Embryonic facial prominence (tissue), 1 donor: Measurements from ENCODE around the gene SEPTIN3.

Experiments
- DNase-seq: peaks from one replicate; pipeline ENCODE4 v3.0.0-alpha.2; 2016; ENCODE audit errors: extremely low spot score

SEPTIN3 gene

GRCh38 chr22:41969110-41969646 is at the start of gene SEPTIN3:
Gene SEPTIN3, plus strand, starts transcription at chr22:41969443. Its CDS starts 2,050 bp downstream, at chr22:41971493.
- DNase-seq = no peak

GRCh38 chr22:41920271-41920976 is 48.8 kb upstream of the SEPTIN3 start:
- no peak for DNase-seq

GRCh38 chr22:41922328-41922727 is 46.9 kb upstream of the SEPTIN3 start:
- no peak for DNase-seq

- DNase-seq = no peak
Measured at GRCh38 chr22:41922940-41923594, 46.2 kb upstream of the SEPTIN3 start.

GRCh38 chr22:41923595-41924276 is 45.5 kb upstream of the SEPTIN3 start:
- DNase-seq = no peak

GRCh38 chr22:41925783-41926460 is 43.3 kb upstream of the SEPTIN3 start:
- DNase-seq = no peak

- DNase-seq = no peak
Measured at GRCh38 chr22:41927813-41928212, 41.4 kb upstream of the SEPTIN3 start.

GRCh38 chr22:41928593-41929417 is 40.4 kb upstream of the SEPTIN3 start:
- DNase-seq = no peak

- DNase-seq = no peak
Measured at GRCh38 chr22:41929418-41929810, 39.8 kb upstream of the SEPTIN3 start.

- no peak for DNase-seq
Measured at GRCh38 chr22:41931701-41932269, 37.5 kb upstream of the SEPTIN3 start.

GRCh38 chr22:41932353-41932752 is 36.9 kb upstream of the SEPTIN3 start:
- no peak for DNase-seq

GRCh38 chr22:41933411-41934177 is 35.6 kb upstream of the SEPTIN3 start:
- DNase-seq = no peak

- no peak for DNase-seq
Measured at GRCh38 chr22:41934284-41935014, 34.8 kb upstream of the SEPTIN3 start.

GRCh38 chr22:41935015-41935351 is 34.3 kb upstream of the SEPTIN3 start:
- no peak for DNase-seq

GRCh38 chr22:41935509-41935908 is 33.7 kb upstream of the SEPTIN3 start:
- DNase-seq = no peak

- DNase-seq = no peak
Measured at GRCh38 chr22:41936894-41937169, 32.4 kb upstream of the SEPTIN3 start.

- DNase-seq = no peak
Measured at GRCh38 chr22:41939981-41940831, 29.0 kb upstream of the SEPTIN3 start.

- no peak for DNase-seq
Measured at GRCh38 chr22:41940832-41941765, 28.1 kb upstream of the SEPTIN3 start.
